Activated CD8-positive, alpha-beta memory T cell treated with anti-CD3 and anti-CD28 coated beads, Interleukin-2, amount 50 U/mL, for 24 hours (primary cell): ENCODE results near the gene CD180.

Experiments
- DNase-seq: peaks from one replicate; pipeline ENCODE4 v3.0.0-alpha.2; 2020; ENCODE audit errors: extremely low read depth

CD180 gene

GRCh38 chr5:67160985-67161384, 35.6 kb downstream of the CD180 start:
- no peak for DNase-seq

- DNase-seq = no peak
Observed at GRCh38 chr5:67160272-67160671, 36.3 kb downstream of the CD180 start.

- no peak for DNase-seq
Observed at GRCh38 chr5:67156976-67157583, 39.5 kb downstream of the CD180 start.

GRCh38 chr5:67154556-67155206, 41.9 kb downstream of the CD180 start:
- DNase-seq = no peak

GRCh38 chr5:67153292-67153691, 43.3 kb downstream of the CD180 start:
- DNase-seq = no peak

GRCh38 chr5:67152400-67152799, 44.2 kb downstream of the CD180 start:
- no peak for DNase-seq

- DNase-seq = no peak
Observed at GRCh38 chr5:67149951-67150523, 46.6 kb downstream of the CD180 start.

GRCh38 chr5:67149057-67149950, 47.3 kb downstream of the CD180 start:
- DNase-seq = no peak

- DNase-seq = no peak
Observed at GRCh38 chr5:67147760-67148159, 48.8 kb downstream of the CD180 start.

- no peak for DNase-seq
Observed at GRCh38 chr5:67146981-67147380, 49.6 kb downstream of the CD180 start.

GRCh38 chr5:67146574-67146973, 50.0 kb downstream of the CD180 start:
- no peak for DNase-seq

GRCh38 chr5:67144183-67144639, 52.4 kb downstream of the CD180 start:
- DNase-seq = no peak

GRCh38 chr5:67143549-67143948, 53.0 kb downstream of the CD180 start:
- no peak for DNase-seq

GRCh38 chr5:67142816-67143215, 53.8 kb downstream of the CD180 start:
- no peak for DNase-seq

GRCh38 chr5:67141644-67142043, 55.0 kb downstream of the CD180 start:
- no peak for DNase-seq

- no peak for DNase-seq
Observed at GRCh38 chr5:67140413-67140812, 56.2 kb downstream of the CD180 start.

- no peak for DNase-seq
Observed at GRCh38 chr5:67139030-67139429, 57.6 kb downstream of the CD180 start.

GRCh38 chr5:67135381-67135984, 61.1 kb downstream of the CD180 start:
- DNase-seq = no peak

- no peak for DNase-seq
Observed at GRCh38 chr5:67133776-67134175, 62.8 kb downstream of the CD180 start.

- DNase-seq = no peak
Observed at GRCh38 chr5:67133217-67133616, 63.4 kb downstream of the CD180 start.

GRCh38 chr5:67129768-67130167, 66.8 kb downstream of the CD180 start:
- DNase-seq = no peak
